Putamen (tissue), 1 donor: ENCODE measurements around the gene CEACAM3.
"Not testable (repeated sequence)": the region's sequence is repeated elsewhere in the genome, so short reads cannot be mapped to it uniquely, and the experiment has no call there.

ENCODE experiments used
- DNase-seq: peaks from one replicate; pipeline ENCODE4 v3.0.0-alpha.2; 2016; ENCODE audit warnings: low spot score

CEACAM3 gene

DNA sequence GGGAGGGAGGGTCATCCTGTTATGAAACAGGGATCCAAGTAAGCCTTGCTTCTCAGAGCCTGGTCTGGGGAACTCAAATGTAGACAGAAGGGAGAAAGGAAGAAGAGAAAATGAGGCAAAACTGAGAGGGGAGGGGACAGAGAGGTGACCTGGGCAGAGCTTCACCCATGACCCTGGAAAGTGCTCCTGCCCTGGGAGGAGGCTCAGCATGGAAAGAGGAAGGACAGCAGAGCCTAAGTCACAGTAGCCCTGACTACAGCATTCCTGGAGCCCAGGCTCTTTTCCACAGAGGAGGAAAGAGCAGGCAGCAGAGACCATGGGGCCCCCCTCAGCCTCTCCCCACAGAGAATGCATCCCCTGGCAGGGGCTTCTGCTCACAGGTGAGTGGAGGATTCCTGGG lies at the start of gene CEACAM3:
CEACAM3 (plus strand) TSS at position 226 of the 400 bp plus-strand sequence; CDS start at position 317, 91 bp downstream.
- no peak for DNase-seq

DNA sequence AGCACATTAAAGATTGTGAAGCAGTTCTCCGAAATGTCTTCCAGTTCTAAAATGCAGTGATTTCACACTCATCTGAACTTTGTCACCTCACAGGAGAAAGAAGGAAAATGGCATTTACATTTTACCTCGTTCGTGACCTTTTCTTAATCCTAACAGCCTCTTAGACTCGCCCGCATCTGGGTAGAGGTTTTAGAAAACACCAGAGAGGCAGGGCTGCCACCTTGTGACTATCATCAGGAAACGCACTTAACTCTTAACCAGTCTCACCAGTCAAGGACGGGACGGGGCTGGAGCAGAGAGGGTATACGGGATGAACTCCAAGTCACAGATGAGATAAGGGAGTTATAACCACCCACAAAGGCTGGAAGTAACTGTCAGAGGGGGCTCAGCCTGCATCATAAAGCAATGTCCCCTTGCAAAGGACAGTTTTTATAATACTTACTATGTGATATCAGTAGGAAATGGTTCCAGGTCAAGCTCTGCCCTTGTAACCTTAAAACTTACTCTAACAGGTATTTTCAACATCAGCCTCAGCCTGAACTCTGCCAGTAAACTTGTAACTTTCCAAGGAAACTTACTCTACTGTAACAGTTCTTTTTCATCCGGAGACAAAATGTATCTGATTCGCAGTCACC lies 49.7 kb upstream of the CEACAM3 start:
- DNase-seq: peak; percentile 6

DNA sequence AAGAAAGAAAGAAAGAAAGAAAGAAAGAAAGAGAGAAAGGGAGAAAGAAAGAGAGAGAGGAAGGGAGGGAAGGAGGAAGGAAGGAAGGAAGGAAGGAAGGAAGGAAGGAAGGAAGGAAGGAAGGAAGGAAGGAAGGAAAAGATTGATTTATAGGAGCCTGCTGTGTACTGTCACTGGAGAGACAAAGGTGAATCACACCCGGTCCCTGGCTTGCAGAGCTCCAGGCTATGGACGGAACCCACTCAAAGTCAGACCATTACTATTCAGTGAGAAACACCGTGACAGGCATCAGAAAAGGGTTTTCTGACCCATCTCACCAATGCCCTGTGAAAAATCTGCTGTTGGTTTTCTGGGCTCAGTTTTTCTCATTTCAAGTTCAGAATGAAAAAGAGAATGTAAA lies 48.4 kb upstream of the CEACAM3 start:
- no peak for DNase-seq

DNA sequence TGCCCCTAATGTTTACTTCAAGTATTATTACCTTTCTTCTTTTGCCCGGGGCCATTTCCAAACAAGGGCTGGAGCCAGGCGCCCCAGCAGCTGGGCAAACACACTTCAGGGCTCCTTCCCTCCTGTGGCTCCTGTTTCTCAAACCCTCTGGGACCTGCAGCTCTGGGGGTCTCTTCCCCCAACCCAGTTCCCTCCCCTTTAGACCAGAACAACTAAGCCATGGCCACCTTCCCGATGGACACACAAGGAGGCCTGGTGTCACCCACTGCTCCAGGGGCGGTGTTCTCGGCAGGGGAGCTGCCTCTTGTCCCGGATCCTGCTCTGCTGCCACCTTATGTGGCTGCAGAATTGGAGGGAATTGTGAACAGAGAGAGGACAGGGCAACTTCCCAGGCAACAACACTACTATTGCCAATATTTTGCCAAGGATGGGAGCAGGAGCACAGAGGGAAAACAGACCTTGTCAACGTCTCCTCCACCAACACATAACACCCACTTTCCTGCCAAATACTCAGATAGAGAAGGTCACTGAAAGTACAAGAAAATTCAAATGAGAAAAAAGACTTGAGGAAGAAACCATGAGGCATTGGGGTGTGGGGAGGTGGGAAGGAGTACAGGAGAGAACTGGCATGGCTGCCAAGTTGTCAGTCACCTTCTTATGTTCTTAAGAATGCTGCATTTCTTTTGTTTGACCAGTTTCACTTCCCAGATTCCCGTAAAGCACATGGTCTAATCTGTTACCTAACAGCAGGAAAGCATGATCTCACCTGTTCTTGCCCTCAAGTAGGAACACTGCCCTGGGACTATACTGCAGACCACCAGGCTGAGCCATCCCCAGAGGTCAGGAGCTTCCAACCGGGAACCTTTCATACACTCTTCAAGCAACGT lies 45.9 kb upstream of the CEACAM3 start:
- peak; percentile 39 for DNase-seq

DNA sequence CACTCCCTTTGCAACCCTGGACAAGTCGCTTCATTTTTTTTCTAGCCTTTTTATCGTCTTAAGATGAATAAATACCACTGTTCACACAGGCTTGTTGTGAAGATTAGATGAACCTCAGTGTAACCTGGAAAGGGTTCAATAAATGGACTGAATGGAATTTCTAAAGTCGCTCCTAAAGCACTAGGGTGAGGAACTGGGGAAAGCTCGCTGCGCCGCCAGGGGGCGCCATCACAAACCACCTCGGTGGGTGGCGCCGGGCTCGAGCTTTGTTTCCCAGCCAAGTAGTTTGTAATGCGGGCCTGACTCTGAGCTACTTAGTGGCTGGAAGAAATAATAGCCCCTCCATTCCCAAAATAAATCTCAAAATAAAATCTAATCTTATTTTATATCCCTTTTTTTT lies 43.2 kb upstream of the CEACAM3 start:
- DNase-seq: no peak

DNA sequence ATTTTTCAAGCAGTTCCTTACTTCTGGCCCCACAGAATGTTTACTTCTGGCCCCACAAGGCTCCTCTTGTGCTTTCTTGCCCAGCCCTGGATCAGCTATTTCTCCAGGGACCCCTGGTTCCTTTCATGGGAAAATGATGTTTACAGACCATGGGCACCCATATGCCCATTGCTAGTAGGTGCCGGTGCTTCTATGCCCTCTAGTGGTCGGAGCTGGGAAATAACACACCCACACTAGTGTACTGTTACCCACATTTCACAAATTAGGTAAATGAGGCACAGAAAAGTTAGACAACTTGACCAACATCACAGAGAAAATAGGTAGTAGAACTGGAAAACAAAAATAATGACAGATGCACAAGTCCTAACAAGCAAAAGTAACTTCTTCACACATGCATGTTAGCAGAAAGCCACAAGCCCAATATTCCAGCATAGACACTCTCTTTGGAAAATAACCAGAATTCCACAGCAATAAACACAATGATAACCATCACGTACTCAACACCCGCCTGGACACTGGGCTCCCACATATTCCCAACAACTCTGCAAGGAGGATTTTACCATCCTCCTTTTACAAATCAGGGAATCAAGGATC lies 42.4 kb upstream of the CEACAM3 start:
- no peak for DNase-seq

DNA sequence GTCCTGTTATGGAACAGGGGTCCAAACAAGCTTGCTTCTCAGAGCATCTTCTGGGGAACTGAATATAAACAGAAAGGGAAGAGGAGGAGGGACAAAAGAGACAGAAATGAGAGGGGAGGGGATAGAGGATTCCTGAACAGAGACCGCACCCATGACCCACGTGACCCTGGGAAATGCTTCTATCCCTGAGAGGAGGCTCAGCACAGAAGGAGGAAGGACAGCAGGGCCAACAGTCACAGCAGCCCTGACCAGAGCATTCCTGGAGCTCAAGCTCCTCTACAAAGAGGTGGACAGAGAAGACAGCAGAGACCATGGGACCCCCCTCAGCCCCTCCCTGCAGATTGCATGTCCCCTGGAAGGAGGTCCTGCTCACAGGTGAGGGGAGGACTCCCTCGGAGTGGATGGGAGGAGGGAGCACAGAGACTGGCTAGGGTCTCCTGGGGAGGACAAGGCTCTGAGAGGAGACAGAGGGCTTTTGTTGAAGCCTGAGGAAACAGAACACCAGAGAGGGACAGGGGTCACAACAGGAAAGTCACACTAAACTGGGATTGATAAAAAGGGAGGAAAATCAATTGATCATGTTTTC lies 41.0 kb upstream of the CEACAM3 start, which contains the start of gene CEACAM6:
CEACAM6 (plus strand) TSS at position 203 of the 586 bp plus-strand sequence; CDS start at position 312, 109 bp downstream.
- DNase-seq: no peak

DNA sequence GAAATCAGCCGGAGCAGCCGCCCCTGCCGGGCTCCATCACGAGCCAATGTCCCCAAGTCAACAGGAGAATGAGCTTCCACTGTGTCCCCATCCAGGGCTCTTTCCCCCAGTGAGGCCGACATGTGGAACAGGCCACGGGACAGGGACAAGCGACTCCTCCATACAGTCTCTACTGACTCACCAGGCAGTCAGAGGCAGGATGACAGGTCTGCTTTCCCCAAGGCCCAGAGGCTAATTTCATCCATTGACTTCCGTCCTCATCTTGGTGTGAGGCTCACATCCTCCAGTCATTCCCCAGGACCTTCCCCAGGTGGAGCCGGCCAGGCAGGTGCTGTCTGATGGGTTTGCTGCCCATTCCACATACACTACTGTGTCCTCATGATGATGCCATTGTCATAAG lies 37.5 kb upstream of the CEACAM3 start:
- no peak for DNase-seq

DNA sequence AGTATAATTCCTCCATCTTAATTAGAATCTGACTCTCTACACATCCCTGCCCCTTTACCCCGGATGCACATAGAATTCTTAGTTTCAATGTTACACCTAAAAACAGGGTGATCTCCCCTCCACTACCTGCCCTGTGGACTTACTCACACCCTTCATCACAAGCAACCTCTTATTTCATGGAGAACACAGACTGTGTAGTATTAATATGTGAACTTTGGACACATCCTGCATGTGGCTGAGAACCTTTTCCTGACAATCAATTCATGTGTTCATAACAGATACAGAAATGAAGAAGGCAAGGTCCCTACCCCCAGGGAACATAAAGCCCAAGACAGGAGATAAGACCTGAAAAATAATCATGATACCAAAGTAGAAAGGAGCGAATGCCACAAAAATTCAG lies 29.3 kb upstream of the CEACAM3 start:
- DNase-seq: no peak

DNA sequence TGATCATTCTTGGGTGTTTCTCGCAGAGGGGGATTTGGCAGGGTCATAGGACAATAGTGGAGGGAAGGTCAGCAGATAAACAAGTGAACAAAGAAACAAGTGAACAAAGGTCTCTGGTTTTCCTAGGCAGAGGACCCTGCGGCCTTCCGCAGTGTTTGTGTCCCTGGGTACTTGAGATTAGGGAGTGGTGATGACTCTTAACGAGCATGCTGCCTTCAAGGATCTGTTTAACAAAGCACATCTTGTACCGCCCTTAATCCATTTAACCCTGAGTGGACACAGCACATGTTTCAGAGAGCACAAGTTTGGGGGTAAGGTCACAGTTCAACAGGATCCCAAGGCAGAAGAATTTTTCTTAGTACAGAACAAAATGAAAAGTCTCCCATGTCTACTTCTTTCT lies 28.3 kb upstream of the CEACAM3 start:
- not testable (repeated sequence) for DNase-seq

DNA sequence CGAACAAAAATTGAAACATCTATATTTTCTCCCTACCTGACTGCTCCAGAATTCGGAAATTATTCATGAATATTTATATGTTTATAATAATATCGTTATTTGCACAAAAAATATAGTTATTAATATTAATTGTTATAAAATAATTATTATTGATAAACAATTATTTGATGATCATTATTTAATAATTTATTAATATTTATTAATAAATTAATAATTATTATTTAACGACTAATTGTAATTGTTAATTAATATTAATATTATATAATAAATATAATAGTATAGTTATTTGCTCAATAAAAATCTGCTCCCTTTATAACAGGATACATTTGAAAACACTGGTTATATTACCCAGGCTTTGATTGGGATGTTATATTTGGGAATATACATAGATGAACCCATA lies 26.8 kb upstream of the CEACAM3 start:
- no peak for DNase-seq

DNA sequence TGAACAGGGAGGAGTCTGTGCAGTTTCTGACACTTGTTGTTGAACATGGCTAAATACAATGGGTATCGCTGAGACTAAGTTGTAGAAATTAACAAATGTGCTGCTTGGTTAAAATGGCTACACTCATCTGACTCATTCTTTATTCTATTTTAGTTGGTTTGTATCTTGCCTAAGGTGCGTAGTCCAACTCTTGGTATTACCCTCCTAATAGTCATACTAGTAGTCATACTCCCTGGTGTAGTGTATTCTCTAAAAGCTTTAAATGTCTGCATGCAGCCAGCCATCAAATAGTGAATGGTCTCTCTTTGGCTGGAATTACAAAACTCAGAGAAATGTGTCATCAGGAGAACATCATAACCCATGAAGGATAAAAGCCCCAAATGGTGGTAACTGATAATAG lies 25.0 kb upstream of the CEACAM3 start:
- DNase-seq: no peak

DNA sequence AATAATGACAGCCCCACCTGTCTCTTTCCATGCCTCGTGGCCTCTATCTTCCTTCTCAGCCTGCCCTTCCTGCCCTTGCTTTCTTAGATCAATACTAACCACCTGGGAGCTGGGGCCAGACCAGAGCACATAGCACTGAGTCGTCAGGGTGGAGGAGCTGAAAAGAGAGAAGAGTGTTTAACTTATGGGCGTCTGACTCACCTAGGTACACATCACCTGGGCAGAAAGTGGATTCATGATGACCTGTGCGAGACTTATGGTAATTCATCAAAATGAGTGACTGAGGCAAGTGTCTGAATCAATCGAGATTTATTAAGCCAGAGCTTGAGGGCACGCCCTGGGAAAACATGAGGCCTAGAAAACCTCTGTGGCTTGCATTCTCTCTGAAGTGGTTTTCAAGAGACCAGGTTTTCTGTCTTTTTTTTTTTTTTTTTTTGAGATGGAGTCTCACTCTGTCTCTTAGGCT lies 21.8 kb upstream of the CEACAM3 start:
- DNase-seq: no peak

DNA sequence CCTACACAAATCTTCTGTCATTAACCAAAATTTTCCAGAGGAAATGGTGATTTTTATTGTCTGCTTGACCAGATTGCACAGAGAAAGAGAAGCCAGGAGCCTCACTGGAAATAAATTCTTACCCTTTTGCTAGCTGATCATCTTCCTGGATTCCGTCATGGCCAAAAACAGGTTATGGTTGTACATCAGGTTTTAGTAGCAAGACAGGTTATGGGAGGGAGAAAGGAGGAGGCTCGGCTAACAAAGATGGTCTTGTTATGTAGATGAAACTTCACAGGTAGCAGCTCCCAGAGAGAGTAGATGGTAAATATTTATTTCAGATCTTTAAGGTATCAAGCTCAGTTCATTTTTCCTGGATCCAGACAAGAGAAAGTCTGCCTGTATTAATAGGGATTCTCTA lies 19.7 kb upstream of the CEACAM3 start:
- no peak for DNase-seq

DNA sequence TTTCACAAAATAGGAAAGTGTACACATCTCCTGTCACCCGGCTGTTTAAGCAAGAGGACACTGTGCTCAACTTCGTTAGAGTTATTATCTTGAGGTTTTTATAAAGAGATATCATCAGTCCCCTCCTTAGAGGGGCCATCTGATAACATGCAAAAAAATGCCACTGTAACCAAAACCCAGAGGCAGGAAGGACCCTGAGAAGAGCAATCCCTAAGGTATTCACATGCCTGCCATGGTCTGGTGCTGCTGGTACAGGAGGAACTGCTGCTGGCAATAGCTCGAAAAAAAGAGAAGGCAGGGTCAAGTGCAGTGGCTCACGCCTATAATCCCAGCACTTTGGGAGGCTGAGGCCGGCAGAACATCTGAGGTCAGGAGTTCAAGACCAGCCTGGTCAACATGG lies 12.8 kb upstream of the CEACAM3 start:
- DNase-seq: no peak

DNA sequence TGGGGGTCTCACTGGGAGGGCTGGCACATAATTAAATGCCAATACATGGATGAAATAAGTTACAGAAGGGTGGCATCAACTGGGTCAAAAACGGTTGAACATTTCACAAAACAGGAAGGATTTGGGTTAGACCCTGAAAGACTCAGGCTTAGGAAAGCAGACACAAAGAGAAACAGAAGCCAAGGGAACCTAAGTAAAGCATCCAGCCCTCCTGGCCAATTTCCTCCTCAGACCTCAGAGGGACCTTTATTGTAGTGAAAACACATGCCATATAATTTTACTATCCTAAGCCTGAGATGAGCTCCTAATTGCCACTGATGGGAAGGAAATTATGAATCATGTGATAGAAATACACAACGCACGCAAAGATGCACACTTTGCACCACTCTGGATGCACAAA lies 12.1 kb upstream of the CEACAM3 start:
- no peak for DNase-seq

DNA sequence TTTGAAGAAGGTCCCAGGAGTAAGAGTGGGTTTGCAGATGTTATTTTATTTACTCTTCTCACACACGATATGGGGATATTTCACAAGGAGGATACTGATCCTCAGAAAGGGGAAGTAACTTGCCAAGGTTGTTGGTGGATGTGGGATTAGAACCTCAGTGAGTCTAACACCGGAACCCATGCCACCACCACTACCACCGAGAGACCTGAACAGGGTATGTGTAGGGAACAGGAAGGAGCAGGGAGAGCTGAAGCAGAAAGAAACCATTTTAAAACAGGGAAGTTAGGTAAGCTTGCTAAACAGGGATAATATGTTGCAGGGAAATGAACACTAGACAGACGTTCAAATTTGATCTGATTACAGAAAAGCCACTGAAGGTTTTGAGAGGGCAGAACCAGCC lies 11.6 kb upstream of the CEACAM3 start:
- no peak for DNase-seq

DNA sequence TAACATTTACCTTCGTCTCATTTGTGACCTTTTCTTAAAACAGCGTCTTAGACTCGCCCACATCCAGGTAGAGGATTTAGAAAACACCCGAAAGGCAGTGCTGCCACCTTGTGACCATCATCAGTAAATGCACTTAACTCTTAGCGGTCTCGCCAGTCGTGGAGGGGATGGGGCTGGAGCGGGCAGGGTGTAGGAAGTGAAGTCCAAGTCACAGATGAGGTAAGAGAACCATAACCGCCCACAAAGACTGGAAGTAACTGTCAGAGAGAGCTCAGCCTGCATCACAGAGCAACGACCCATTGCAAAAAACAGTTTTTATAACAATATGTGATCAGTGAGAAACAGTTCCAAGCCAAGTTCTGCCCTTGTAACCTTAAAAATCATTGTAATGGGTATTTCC lies 10.7 kb upstream of the CEACAM3 start:
- peak; percentile 45 for DNase-seq

DNA sequence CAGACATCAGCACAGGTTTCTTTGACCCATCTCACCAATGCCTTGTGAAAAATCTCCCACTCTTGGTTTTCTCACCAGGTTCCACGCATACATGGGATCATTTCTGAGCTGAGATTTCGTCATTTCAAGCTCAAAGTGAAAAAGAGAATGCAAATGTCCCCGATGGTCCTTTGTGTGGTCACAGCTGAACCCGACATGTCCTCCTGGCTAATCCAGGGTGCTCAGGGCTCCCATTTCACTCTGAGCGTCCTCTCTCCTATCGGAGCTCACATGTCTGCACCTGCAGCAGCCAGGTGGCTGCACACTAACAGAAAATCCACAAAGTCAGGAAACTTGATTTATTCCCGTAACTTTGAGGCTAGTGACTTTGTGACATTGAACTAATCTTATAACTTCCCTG lies 9.3 kb upstream of the CEACAM3 start:
- DNase-seq: no peak

DNA sequence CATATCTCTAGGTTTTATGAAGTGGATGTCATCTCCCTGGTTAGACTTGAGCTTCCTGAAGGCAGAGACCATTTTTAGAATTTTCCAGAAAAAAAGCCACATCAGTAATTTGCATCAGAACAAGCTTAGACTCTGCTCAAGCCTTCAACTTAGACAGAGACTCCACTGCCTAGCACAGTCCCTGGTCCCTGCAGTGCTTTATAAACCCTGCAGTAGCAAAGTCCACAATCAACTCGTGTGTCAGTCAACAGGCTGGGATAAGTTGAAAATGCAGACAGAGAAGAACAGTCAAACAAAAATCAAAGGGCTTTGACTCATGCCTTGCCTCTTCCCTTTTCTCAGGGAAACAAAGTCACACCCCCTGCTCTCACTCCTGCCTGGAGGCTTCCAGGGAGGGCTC lies 7.9 kb upstream of the CEACAM3 start:
- not testable (repeated sequence) for DNase-seq

DNA sequence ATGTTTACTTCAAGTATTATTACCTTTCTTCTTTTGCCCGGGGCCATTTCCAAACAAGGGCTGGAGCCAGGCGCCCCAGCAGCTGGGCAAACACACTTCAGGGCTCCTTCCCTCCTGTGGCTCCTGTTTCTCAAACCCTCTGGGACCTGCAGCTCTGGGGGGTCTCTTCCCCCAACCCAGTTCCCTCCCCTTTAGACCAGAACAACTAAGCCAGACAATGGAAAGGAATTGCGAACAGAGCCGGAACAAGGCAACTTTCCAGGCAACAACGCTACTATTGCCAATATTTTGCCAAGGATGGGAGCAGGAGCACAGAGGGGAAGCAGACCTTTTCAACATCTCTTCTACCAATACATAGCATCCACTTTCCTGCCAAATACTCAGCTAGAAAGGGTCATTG lies 7.3 kb upstream of the CEACAM3 start:
- not testable (repeated sequence) for DNase-seq
